Nephron (organoid): ENCODE data around the gene TMEM41B.
A peak's percentile ranks its signal among the peaks of the same experiment; 100 is the strongest.
"Not testable (repeated sequence)": the region's sequence is repeated elsewhere in the genome, so short reads cannot be mapped to it uniquely, and the experiment has no call there.

Experiments used
- H3K27ac Mint-ChIP-seq, 3 experiments: 2 replicates each; pipeline ENCODE4 v1.8.0; 2020; ENCODE audit warnings: mixed read lengths in 3 of 3, mild to moderate bottlenecking in 2 of 3, moderate library complexity in 1 of 3
- H3K27me3 Mint-ChIP-seq: 2 replicates; pipeline ENCODE4 v1.8.0; 2021; ENCODE audit warnings: low read depth, mild to moderate bottlenecking, moderate library complexity, mixed read lengths
- H3K36me3 Mint-ChIP-seq: 2 replicates; pipeline ENCODE4 v1.8.0; 2020; ENCODE audit warnings: low read depth, mixed read lengths
- H3K4me1 Mint-ChIP-seq: 2 replicates; pipeline ENCODE4 v1.8.0; 2020; ENCODE audit warnings: mixed read lengths
- H3K4me3 Mint-ChIP-seq, 3 experiments: 2 replicates each; pipeline ENCODE4 v1.8.0; 2020; ENCODE audit warnings: mild to moderate bottlenecking in 3 of 3, mixed read lengths in 3 of 3, moderate library complexity in 2 of 3
- H3K9me3 Mint-ChIP-seq: 2 replicates; pipeline ENCODE4 v1.8.0; 2020; ENCODE audit warnings: mixed read lengths
- TF ChIP-seq, protein P1 (sequence below), 3 experiments: fragments of 200-600 bp; sonication (generic); IDR thresholded peaks; one replicate each; pipeline ENCODE4 v1.5.0; 2021; ENCODE audit warnings: antibody characterized with exemption in 3 of 3; ENCODE audit not compliant: unreplicated experiment in 3 of 3

Gene TMEM41B

GRCh38 chr11:9314291-9315077 lies at the start of gene TMEM41B:
TSS of gene TMEM41B (minus strand) at chr11:9314593. CDS start at chr11:9314441, 152 bp downstream.
- no peaks in the 10 kb centered on the region for H3K9me3 Mint-ChIP-seq
- TF ChIP-seq, protein P1, sequence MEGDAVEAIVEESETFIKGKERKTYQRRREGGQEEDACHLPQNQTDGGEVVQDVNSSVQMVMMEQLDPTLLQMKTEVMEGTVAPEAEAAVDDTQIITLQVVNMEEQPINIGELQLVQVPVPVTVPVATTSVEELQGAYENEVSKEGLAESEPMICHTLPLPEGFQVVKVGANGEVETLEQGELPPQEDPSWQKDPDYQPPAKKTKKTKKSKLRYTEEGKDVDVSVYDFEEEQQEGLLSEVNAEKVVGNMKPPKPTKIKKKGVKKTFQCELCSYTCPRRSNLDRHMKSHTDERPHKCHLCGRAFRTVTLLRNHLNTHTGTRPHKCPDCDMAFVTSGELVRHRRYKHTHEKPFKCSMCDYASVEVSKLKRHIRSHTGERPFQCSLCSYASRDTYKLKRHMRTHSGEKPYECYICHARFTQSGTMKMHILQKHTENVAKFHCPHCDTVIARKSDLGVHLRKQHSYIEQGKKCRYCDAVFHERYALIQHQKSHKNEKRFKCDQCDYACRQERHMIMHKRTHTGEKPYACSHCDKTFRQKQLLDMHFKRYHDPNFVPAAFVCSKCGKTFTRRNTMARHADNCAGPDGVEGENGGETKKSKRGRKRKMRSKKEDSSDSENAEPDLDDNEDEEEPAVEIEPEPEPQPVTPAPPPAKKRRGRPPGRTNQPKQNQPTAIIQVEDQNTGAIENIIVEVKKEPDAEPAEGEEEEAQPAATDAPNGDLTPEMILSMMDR (IDR thresholded peaks at IDR 0.05; ENCODE audit: unreplicated experiment in 3 of 3) = no peak
- peak within 1 kb of the TSS; percentile 95 to 99 (median 99) for H3K27ac Mint-ChIP-seq
- peaks cover 24% of the 10 kb centered on the region for H3K4me1 Mint-ChIP-seq
- peaks cover 8% of the 10 kb centered on the region for H3K27me3 Mint-ChIP-seq
- H3K36me3 Mint-ChIP-seq = peaks cover 13% of the 10 kb centered on the region
- H3K4me3 Mint-ChIP-seq = peak within 1 kb of the TSS; percentile 95 to 100 (median 99)

DNA sequence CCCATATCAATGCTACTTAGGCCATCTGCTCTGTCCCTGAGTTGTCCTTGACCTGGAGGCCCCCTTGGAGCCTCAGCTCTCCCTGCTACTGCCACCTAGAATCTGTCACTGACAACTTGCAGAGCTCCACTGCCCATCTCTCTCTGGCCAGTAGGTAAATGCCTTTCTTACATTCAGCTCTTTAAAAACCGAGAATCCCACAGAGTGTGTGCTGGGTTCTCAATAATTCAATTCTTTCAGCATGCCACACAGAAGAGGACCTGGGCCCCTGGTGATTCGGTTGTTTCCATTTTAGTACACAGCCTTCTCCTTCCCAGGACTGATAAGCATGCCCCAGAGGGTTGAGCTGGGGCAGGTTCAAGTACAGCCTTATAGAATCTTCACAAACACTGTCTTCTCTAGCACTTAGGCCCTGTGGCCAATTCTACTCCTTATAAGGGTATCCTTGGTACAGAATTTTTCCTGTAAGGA lies 48.0 kb upstream of the TMEM41B start:
- H3K36me3 Mint-ChIP-seq = no peaks in the 10 kb centered on the region
- H3K27me3 Mint-ChIP-seq = no peaks in the 10 kb centered on the region
- H3K9me3 Mint-ChIP-seq = no peaks in the 10 kb centered on the region
- TF ChIP-seq, protein P1 (IDR thresholded peaks at IDR 0.05; ENCODE audit: unreplicated experiment in 3 of 3) = no peak
- H3K27ac Mint-ChIP-seq = peak overlapping the region; percentile 91 to 99 (median 94)
- H3K4me1 Mint-ChIP-seq = peaks cover 20% of the 10 kb centered on the region
- H3K4me3 Mint-ChIP-seq = peak overlapping the region in 1 of 3 experiments; percentile 87

GRCh38 chr11:9360862-9361622 lies 46.6 kb upstream of the TMEM41B start:
- not testable (repeated sequence) for H3K36me3 Mint-ChIP-seq, H3K4me3 Mint-ChIP-seq, H3K9me3 Mint-ChIP-seq, H3K27me3 Mint-ChIP-seq
- Mint-ChIP-seq H3K4me1 (peaks cover 20% of the 10 kb centered on the region), H3K27ac (peak overlapping the region in 2 of 3 experiments; percentile 4 to 16)

- H3K9me3 Mint-ChIP-seq = no peaks in the 10 kb centered on the region
- no peaks in the 10 kb centered on the region for H3K36me3 Mint-ChIP-seq
- TF ChIP-seq, protein P1 (IDR thresholded peaks at IDR 0.05; ENCODE audit: unreplicated experiment in 3 of 3) = no peak
- no peak overlapping the region for H3K27ac Mint-ChIP-seq
- H3K27me3 Mint-ChIP-seq = no peaks in the 10 kb centered on the region
- H3K4me3 Mint-ChIP-seq = no peak overlapping the region
- H3K4me1 Mint-ChIP-seq = no peaks in the 10 kb centered on the region
Measured at GRCh38 chr11:9357041-9357440, 42.6 kb upstream of the TMEM41B start.

- Mint-ChIP-seq H3K36me3 (no peaks in the 10 kb centered on the region), H3K4me1 (no peaks in the 10 kb centered on the region), H3K9me3 (no peaks in the 10 kb centered on the region), H3K27ac (no peak overlapping the region), H3K4me3 (no peak overlapping the region), H3K27me3 (no peaks in the 10 kb centered on the region)
- TF ChIP-seq, protein P1 (IDR thresholded peaks at IDR 0.05; ENCODE audit: unreplicated experiment in 3 of 3) = no peak
Measured at GRCh38 chr11:9351321-9351881, 37.0 kb upstream of the TMEM41B start.

DNA sequence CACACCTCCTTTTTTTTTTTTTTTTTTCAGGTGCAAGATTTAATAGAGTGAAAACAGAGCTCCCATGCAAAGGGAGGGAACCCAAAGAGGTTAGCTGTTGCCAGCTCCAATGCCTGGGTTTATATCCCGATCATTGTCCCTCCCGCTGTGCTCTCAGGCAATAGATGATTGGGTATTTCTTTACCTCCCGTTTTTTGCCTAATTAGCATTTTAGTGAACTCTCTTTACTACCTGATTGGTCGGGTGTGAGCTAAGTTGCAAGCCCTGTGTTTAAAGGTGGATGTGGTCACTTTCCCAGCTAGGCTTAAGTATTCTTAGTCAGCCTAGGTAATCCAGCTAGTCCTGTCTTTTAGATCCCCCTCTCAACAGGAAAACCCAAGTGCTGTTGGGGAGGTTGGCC lies 33.4 kb upstream of the TMEM41B start:
- not testable (repeated sequence) for H3K27ac Mint-ChIP-seq, H3K27me3 Mint-ChIP-seq, H3K4me3 Mint-ChIP-seq, H3K36me3 Mint-ChIP-seq, H3K4me1 Mint-ChIP-seq, H3K9me3 Mint-ChIP-seq
